Dendritic cell treated with granulocyte-macrophage colony-stimulating factor and Interleukin-4, amounts not matched to agents 40 ng/mL and 50 ng/mL, for 4 days (primary cell): ENCODE results near the gene FMO3.

ENCODE experiments used
- H3K27ac Mint-ChIP-seq: one replicate; pipeline ENCODE4 v1.8.0; 2022; ENCODE audit warnings: mild to moderate bottlenecking, mixed read lengths
- H3K27me3 Mint-ChIP-seq: one replicate; pipeline ENCODE4 v1.8.0; 2022; ENCODE audit warnings: mild to moderate bottlenecking, mixed read lengths
- H3K36me3 Mint-ChIP-seq: one replicate; pipeline ENCODE4 v1.8.0; 2022; ENCODE audit warnings: low read depth, mixed read lengths
- H3K4me1 Mint-ChIP-seq: one replicate; pipeline ENCODE4 v1.8.0; 2022; ENCODE audit warnings: low read depth, mixed read lengths
- H3K4me3 Mint-ChIP-seq: one replicate; pipeline ENCODE4 v1.8.0; 2022; ENCODE audit warnings: mild to moderate bottlenecking, moderate library complexity, mixed read lengths
- H3K9me3 Mint-ChIP-seq: one replicate; pipeline ENCODE4 v1.8.0; 2022; ENCODE audit warnings: mixed read lengths
- intact Hi-C: fragments of 100-400 bp; cut with micrococcal nuclease; formaldehyde crosslinking; loops from one replicate; pipeline ENCODE4 v1.15.0; 2022

The FMO3 gene

GRCh38 chr1:171127099-171127498, 36.4 kb downstream of the FMO3 start:
- H3K27me3 Mint-ChIP-seq: no peaks in the 10 kb centered on the region
- H3K27ac Mint-ChIP-seq: no peak overlapping the region
- intact Hi-C loops: no loop called here
- H3K4me1 Mint-ChIP-seq: no peaks in the 10 kb centered on the region
- peaks cover 42% of the 10 kb centered on the region for H3K9me3 Mint-ChIP-seq
- H3K4me3 Mint-ChIP-seq: no peak overlapping the region
- no peaks in the 10 kb centered on the region for H3K36me3 Mint-ChIP-seq

GRCh38 chr1:171127501-171127900, 36.8 kb downstream of the FMO3 start:
- intact Hi-C loops: no loop called here
- H3K4me1 Mint-ChIP-seq: no peaks in the 10 kb centered on the region
- no peak overlapping the region for H3K4me3 Mint-ChIP-seq
- no peaks in the 10 kb centered on the region for H3K36me3 Mint-ChIP-seq
- peaks cover 42% of the 10 kb centered on the region for H3K9me3 Mint-ChIP-seq
- no peaks in the 10 kb centered on the region for H3K27me3 Mint-ChIP-seq
- H3K27ac Mint-ChIP-seq: no peak overlapping the region

- Mint-ChIP-seq H3K36me3 (no peaks in the 10 kb centered on the region), H3K27ac (no peak overlapping the region), H3K4me3 (no peak overlapping the region), H3K27me3 (no peaks in the 10 kb centered on the region), H3K4me1 (no peaks in the 10 kb centered on the region), H3K9me3 (peaks cover 42% of the 10 kb centered on the region)
- intact Hi-C loops: no loop called here
These were observed 37.8 kb downstream of the FMO3 start for GRCh38 chr1:171128463-171128862.

- H3K27ac Mint-ChIP-seq: no peak overlapping the region
- H3K4me1 Mint-ChIP-seq: no peaks in the 10 kb centered on the region
- intact Hi-C loops: no loop called here
- no peaks in the 10 kb centered on the region for H3K36me3 Mint-ChIP-seq
- no peaks in the 10 kb centered on the region for H3K27me3 Mint-ChIP-seq
- H3K9me3 Mint-ChIP-seq: peaks cover 10% of the 10 kb centered on the region
- no peak overlapping the region for H3K4me3 Mint-ChIP-seq
These were observed 43.7 kb downstream of the FMO3 start for GRCh38 chr1:171134204-171134923.

GRCh38 chr1:171137580-171137979, 46.9 kb downstream of the FMO3 start:
- H3K4me3 Mint-ChIP-seq: no peak overlapping the region
- no peaks in the 10 kb centered on the region for H3K4me1 Mint-ChIP-seq
- H3K27ac Mint-ChIP-seq: no peak overlapping the region

GRCh38 chr1:171138980-171139379, 48.3 kb downstream of the FMO3 start:
- H3K27ac Mint-ChIP-seq: no peak overlapping the region
- no peak overlapping the region for H3K4me3 Mint-ChIP-seq
- peaks cover 2% of the 10 kb centered on the region for H3K27me3 Mint-ChIP-seq
- intact Hi-C loops: no loop called here
- H3K36me3 Mint-ChIP-seq: no peaks in the 10 kb centered on the region
- no peaks in the 10 kb centered on the region for H3K9me3 Mint-ChIP-seq
- no peaks in the 10 kb centered on the region for H3K4me1 Mint-ChIP-seq

More at GRCh38 chr1:171137580-171137979, 46.9 kb downstream of the FMO3 start:
- H3K27me3 Mint-ChIP-seq: peaks cover 2% of the 10 kb centered on the region
- intact Hi-C loops: no loop called here
- H3K36me3 Mint-ChIP-seq: no peaks in the 10 kb centered on the region
- no peaks in the 10 kb centered on the region for H3K9me3 Mint-ChIP-seq

- Mint-ChIP-seq H3K4me3 (no peak overlapping the region), H3K4me1 (no peaks in the 10 kb centered on the region), H3K27me3 (peaks cover 2% of the 10 kb centered on the region), H3K36me3 (no peaks in the 10 kb centered on the region), H3K27ac (no peak overlapping the region), H3K9me3 (no peaks in the 10 kb centered on the region)
- intact Hi-C loops: no loop called here
These were observed 49.2 kb downstream of the FMO3 start for GRCh38 chr1:171139890-171140289.

- intact Hi-C loops: no loop called here
- Mint-ChIP-seq H3K4me1 (no peaks in the 10 kb centered on the region), H3K36me3 (no peaks in the 10 kb centered on the region), H3K27ac (no peak overlapping the region), H3K27me3 (peaks cover 2% of the 10 kb centered on the region), H3K9me3 (no peaks in the 10 kb centered on the region), H3K4me3 (no peak overlapping the region)
These were observed 49.7 kb downstream of the FMO3 start for GRCh38 chr1:171140401-171140800.

- Mint-ChIP-seq H3K27ac (no peak overlapping the region), H3K36me3 (no peaks in the 10 kb centered on the region), H3K4me1 (no peaks in the 10 kb centered on the region), H3K4me3 (no peak overlapping the region), H3K27me3 (peaks cover 2% of the 10 kb centered on the region), H3K9me3 (no peaks in the 10 kb centered on the region)
- intact Hi-C loops: no loop called here
These were observed 50.4 kb downstream of the FMO3 start for GRCh38 chr1:171140956-171141687.

- H3K4me1 Mint-ChIP-seq: no peaks in the 10 kb centered on the region
- H3K27ac Mint-ChIP-seq: no peak overlapping the region
- no peak overlapping the region for H3K4me3 Mint-ChIP-seq
- intact Hi-C loops: no loop called here
- H3K9me3 Mint-ChIP-seq: no peaks in the 10 kb centered on the region
- H3K27me3 Mint-ChIP-seq: peaks cover 2% of the 10 kb centered on the region
- H3K36me3 Mint-ChIP-seq: no peaks in the 10 kb centered on the region
These were observed 51.1 kb downstream of the FMO3 start for GRCh38 chr1:171141688-171142415.

GRCh38 chr1:171142416-171143385, 52.0 kb downstream of the FMO3 start:
- no peak overlapping the region for H3K27ac Mint-ChIP-seq
- intact Hi-C loops: no loop called here

GRCh38 chr1:171150156-171150555, 59.5 kb downstream of the FMO3 start:
- no peak overlapping the region for H3K4me3 Mint-ChIP-seq
- no peaks in the 10 kb centered on the region for H3K4me1 Mint-ChIP-seq
- no peaks in the 10 kb centered on the region for H3K36me3 Mint-ChIP-seq
- intact Hi-C loops: no loop called here
- no peaks in the 10 kb centered on the region for H3K27me3 Mint-ChIP-seq
- no peaks in the 10 kb centered on the region for H3K9me3 Mint-ChIP-seq
- no peak overlapping the region for H3K27ac Mint-ChIP-seq

More at GRCh38 chr1:171142416-171143385, 52.0 kb downstream of the FMO3 start:
- H3K4me3 Mint-ChIP-seq: no peak overlapping the region
- H3K4me1 Mint-ChIP-seq: no peaks in the 10 kb centered on the region
- H3K27me3 Mint-ChIP-seq: peaks cover 2% of the 10 kb centered on the region
- H3K9me3 Mint-ChIP-seq: no peaks in the 10 kb centered on the region
- H3K36me3 Mint-ChIP-seq: no peaks in the 10 kb centered on the region

- no peaks in the 10 kb centered on the region for H3K4me1 Mint-ChIP-seq
- no peak overlapping the region for H3K4me3 Mint-ChIP-seq
- intact Hi-C loops: no loop called here
- no peaks in the 10 kb centered on the region for H3K27me3 Mint-ChIP-seq
- no peak overlapping the region for H3K27ac Mint-ChIP-seq
- H3K9me3 Mint-ChIP-seq: no peaks in the 10 kb centered on the region
- H3K36me3 Mint-ChIP-seq: no peaks in the 10 kb centered on the region
These were observed 61.8 kb downstream of the FMO3 start for GRCh38 chr1:171152549-171152948.
